Endodermal cell (in vitro differentiated cells): ENCODE data around the gene MCU. TPM values are rescaled to one million over a fixed set of nuclear protein-coding genes. Genes with fewer than 3 reads are reported as not detected.

Experiments used
- DNase-seq: peaks from one replicate; pipeline ENCODE4 v3.0.0-alpha.2; 2017
- H3K27ac ChIP-seq: 2 replicates; pipeline ENCODE4 v1.5.1; 2013; ENCODE audit warnings: mild to moderate bottlenecking, low read depth, low read length, moderate library complexity
- H3K27me3 ChIP-seq: 2 replicates; pipeline ENCODE4 v1.6.1; 2013; ENCODE audit warnings: mild to moderate bottlenecking, low read length, moderate library complexity; ENCODE audit not compliant: insufficient read depth, control insufficient read depth, poor library complexity, severe bottlenecking
- H3K36me3 ChIP-seq: 2 replicates; pipeline ENCODE4 v1.7.0; 2013; ENCODE audit warnings: mild to moderate bottlenecking, low read length, moderate library complexity; ENCODE audit not compliant: control insufficient read depth, insufficient read depth
- H3K4me1 ChIP-seq: one replicate; pipeline ENCODE4 v1.7.0; 2013; ENCODE audit warnings: low read length; ENCODE audit not compliant: control insufficient read depth, insufficient read depth
- H3K4me3 ChIP-seq: 2 replicates; pipeline ENCODE4 v1.5.1; 2013; ENCODE audit warnings: mild to moderate bottlenecking, low read length, moderate library complexity
- H3K9ac ChIP-seq: 2 replicates; pipeline ENCODE4 v1.6.1; 2013; ENCODE audit warnings: mild to moderate bottlenecking, low read length, moderate library complexity; ENCODE audit not compliant: poor library complexity, severe bottlenecking; ENCODE audit errors: extremely low read depth
- H3K9me3 ChIP-seq: 2 replicates; pipeline ENCODE4 v1.6.1; 2013; ENCODE audit warnings: mild to moderate bottlenecking, low read length, moderate library complexity; ENCODE audit not compliant: control insufficient read depth
- H3K27ac Mint-ChIP-seq: 2 replicates; pipeline ENCODE4 v1.8.0; 2020; ENCODE audit warnings: mixed read lengths
- H3K27me3 Mint-ChIP-seq: 2 replicates; pipeline ENCODE4 v1.8.0; 2021; ENCODE audit warnings: mild to moderate bottlenecking, mixed read lengths; ENCODE audit not compliant: insufficient read depth
- H3K36me3 Mint-ChIP-seq: 2 replicates; pipeline ENCODE4 v1.8.0; 2020; ENCODE audit warnings: low read depth, mixed read lengths
- H3K4me1 Mint-ChIP-seq: 2 replicates; pipeline ENCODE4 v1.8.0; 2020; ENCODE audit warnings: mixed read lengths
- H3K4me3 Mint-ChIP-seq: 2 replicates; pipeline ENCODE4 v1.8.0; 2020; ENCODE audit warnings: mild to moderate bottlenecking, moderate library complexity, mixed read lengths
- H3K9me3 Mint-ChIP-seq: 2 replicates; pipeline ENCODE4 v1.8.0; 2020; ENCODE audit warnings: mild to moderate bottlenecking, mixed read lengths
- CTCF ChIP-seq: fragments of 200-600 bp; sonication (generic); conservative IDR thresholded peaks from 2 replicates; pipeline ENCODE4 v1.5.0; 2021; ENCODE audit warnings: antibody characterized with exemption, mild to moderate bottlenecking
- WGBS, 2 experiments: methylation state at CpG; one replicate each; pipeline versions ENCODE4 v1.1.5 to v1.1.7; 2013; ENCODE audit warnings: missing lambda C conversion rate in 2 of 2, mixed read lengths in 1 of 2; ENCODE audit not compliant: insufficient coverage in 1 of 2, insufficient read length in 1 of 2; 5-methylcytosine and 5-hydroxymethylcytosine counted together
- total RNA-seq, 2 donors: library from RNA; stranded (reverse); fragmentation: NEBNext Ultra II Directional in 1 of 2; extraction: Animal tissue kit (Norgen Biotek cat#: 25700) in 1 of 2; gene quantifications; 2 replicates in 1 of 2; 3 replicates in 1 of 2; pipeline ENCODE4 v1.2.1, GENCODE V29; 2021

Gene MCU
- total RNA-seq, 2 donors from 2014 or later = 46.1 to 48.5 TPM

GRCh38 chr10:72828294-72828693, 136.4 kb downstream of the MCU start:
- Mint-ChIP-seq H3K4me3 (no peak overlapping the region), H3K4me1 (peaks cover 41% of the 10 kb centered on the region), H3K27ac (no peak overlapping the region), H3K9me3 (peaks cover 2% of the 10 kb centered on the region), H3K36me3 (no peaks in the 10 kb centered on the region), H3K27me3 (no peaks in the 10 kb centered on the region)
- Histone ChIP-seq H3K4me3 (no peak overlapping the region), H3K9me3 (peaks cover 1% of the 10 kb centered on the region), H3K4me1 (no peaks in the 10 kb centered on the region), H3K27me3 (no peaks in the 10 kb centered on the region), H3K9ac (no peak overlapping the region), H3K27ac (no peak overlapping the region), H3K36me3 (no peaks in the 10 kb centered on the region)
- TF ChIP-seq CTCF = no peak
- DNase-seq = no peak

GRCh38 chr10:72830625-72831024, 138.7 kb downstream of the MCU start:
- H3K36me3 ChIP-seq = peaks cover 4% of the 10 kb centered on the region
- no peak overlapping the region for H3K4me3 ChIP-seq
- no peaks in the 10 kb centered on the region for H3K27me3 ChIP-seq
- TF ChIP-seq CTCF = no peak
- Mint-ChIP-seq H3K4me3 (no peak overlapping the region), H3K4me1 (peaks cover 45% of the 10 kb centered on the region), H3K27ac (no peak overlapping the region), H3K36me3 (no peaks in the 10 kb centered on the region), H3K27me3 (no peaks in the 10 kb centered on the region), H3K9me3 (no peaks in the 10 kb centered on the region)
- H3K9ac ChIP-seq = no peak overlapping the region
- no peaks in the 10 kb centered on the region for H3K9me3 ChIP-seq
- H3K27ac ChIP-seq = no peak overlapping the region
- peaks cover 4% of the 10 kb centered on the region for H3K4me1 ChIP-seq
- WGBS, 2 experiments = 69 to 100% methylated on average over 1 to 2 of the region's 2 CpGs
- no peak for DNase-seq

- no peak overlapping the region for H3K9ac ChIP-seq
- Mint-ChIP-seq H3K27ac (peak overlapping the region; percentile 9), H3K9me3 (no peaks in the 10 kb centered on the region), H3K27me3 (no peaks in the 10 kb centered on the region), H3K4me3 (no peak overlapping the region), H3K4me1 (peaks cover 45% of the 10 kb centered on the region), H3K36me3 (no peaks in the 10 kb centered on the region)
- H3K27me3 ChIP-seq = no peaks in the 10 kb centered on the region
- no peaks in the 10 kb centered on the region for H3K9me3 ChIP-seq
- peaks cover 4% of the 10 kb centered on the region for H3K36me3 ChIP-seq
- 93% methylated on average over 4 to 5 of the region's 8 CpGs for WGBS, 2 experiments
- DNase-seq = no peak
- H3K4me1 ChIP-seq = peaks cover 4% of the 10 kb centered on the region
- no peak for TF ChIP-seq CTCF
- H3K27ac ChIP-seq = no peak overlapping the region
- H3K4me3 ChIP-seq = no peak overlapping the region
Observed at GRCh38 chr10:72831696-72832409, 139.9 kb downstream of the MCU start.
